GM12878 (cell line): ENCODE data around the gene C17orf107. TPM values are rescaled to one million over a fixed set of nuclear protein-coding genes. Genes with fewer than 3 reads are reported as not detected.

Experiments used
- ATAC-seq: fragments of 200-7000 bp; cut with Tn5 transposase; 3 replicates; pipeline ENCODE4 v1.9.1; 2020; ENCODE audit warnings: mild to moderate bottlenecking, moderate library complexity
- BruUV-seq: library from RNA; stranded (reverse); fragments of 400-500 nt; replicated peaks from 2 replicates; lab custom pipeline; 2021; lab: Mats Ljungman, UMichigan
- CTCF ChIA-PET: fragments of 300-600 bp; sonication (Branson Sonifier 250); formaldehyde crosslinking; extraction: SDS; loops from one replicate; lab custom pipeline; 2021; ENCODE audit warnings: inconsistent platforms; lab: Yijun Ruan, JAX
- POLR2A ChIA-PET: fragments of 350-600 bp; formaldehyde crosslinking; extraction: SDS; loops from one replicate; lab custom pipeline; 2021; ENCODE audit warnings: inconsistent platforms; lab: Charles Lee
- RAD21 ChIA-PET: fragments of 300-600 bp; sonication (Branson Sonifier 250); formaldehyde crosslinking; loops from one replicate; lab custom pipeline; 2023; ENCODE audit warnings: antibody characterized with exemption; ENCODE audit not compliant: unreplicated experiment; lab: Charles Lee
- SMC1A ChIA-PET: fragments of 300-600 bp; sonication (Branson Sonifier 250); formaldehyde crosslinking; loops from one replicate; lab custom pipeline; 2023; ENCODE audit not compliant: unreplicated experiment, uncharacterized antibody; lab: Charles Lee
- DNase-seq: peaks from one replicate; pipeline ENCODE4 v3.0.0-alpha.2; 2011; ENCODE audit warnings: low read depth, low spot score
- FAIRE-seq: peaks from 3 replicates; lab custom pipeline; 2011; peaks lifted over from hg19 to GRCh38; lab: Jason Lieb, UNC
- H2AFZ ChIP-seq: 2 replicates; pipeline ENCODE4 v1.6.0; 2011; ENCODE audit warnings: low read depth, low read length, control low read depth; ENCODE audit not compliant: control insufficient read depth
- H3K27ac ChIP-seq: 2 replicates; pipeline ENCODE4 v1.5.1; 2011; ENCODE audit warnings: control low read depth; ENCODE audit not compliant: control insufficient read depth, insufficient read depth
- H3K27me3 ChIP-seq, 2 experiments: replicated peaks in 1 of 2; 2 replicates each; pipeline versions ENCODE4 v1.6.0 to v1.6.1; 2011; ENCODE audit warnings: low read length in 1 of 2; ENCODE audit not compliant: control insufficient read depth in 2 of 2, insufficient read depth in 2 of 2
- H3K36me3 ChIP-seq, 2 experiments: 2 replicates each; pipeline ENCODE4 v1.5.1; 2011; ENCODE audit warnings: low read length in 1 of 2; ENCODE audit not compliant: control insufficient read depth in 2 of 2, insufficient read depth in 2 of 2
- H3K4me1 ChIP-seq: 2 replicates; pipeline ENCODE4 v1.6.1; 2011; ENCODE audit warnings: mild to moderate bottlenecking, low read length, moderate library complexity, mixed read lengths; ENCODE audit not compliant: control insufficient read depth, insufficient read depth
- H3K4me2 ChIP-seq: 2 replicates; pipeline ENCODE4 v1.6.0; 2011; ENCODE audit warnings: control low read depth; ENCODE audit not compliant: control insufficient read depth, insufficient read depth
- H3K4me3 ChIP-seq: fragments of 200-600 bp; sonication (generic); 2 replicates; pipeline ENCODE4 v1.5.1; 2016
- H3K79me2 ChIP-seq: 2 replicates; pipeline ENCODE4 v1.6.0; 2011; ENCODE audit warnings: low read length; ENCODE audit not compliant: control insufficient read depth, insufficient read depth
- H3K9ac ChIP-seq: 2 replicates; pipeline ENCODE4 v1.8.0; 2011; ENCODE audit warnings: low read length, control low read depth, mixed read lengths; ENCODE audit not compliant: control insufficient read depth, insufficient read depth
- H3K9me3 ChIP-seq: replicated peaks from 3 replicates; pipeline ENCODE4 v1.5.1; 2011; ENCODE audit warnings: mild to moderate bottlenecking, low read length; ENCODE audit not compliant: control insufficient read depth, insufficient read depth
- H4K20me1 ChIP-seq: 2 replicates; pipeline ENCODE4 v1.6.0; 2011; ENCODE audit not compliant: control insufficient read depth, insufficient read depth
- CREB1 ChIP-seq: IDR thresholded peaks from 2 replicates; pipeline ENCODE4 v1.6.1; 2012; ENCODE audit warnings: low read depth, mild to moderate bottlenecking, inconsistent platforms
- EGR1 ChIP-seq, 2 experiments: IDR thresholded peaks; 1 replicate in 1 of 2; 2 replicates in 1 of 2; pipeline ENCODE4 v1.6.1; 2011 to 2012; ENCODE audit warnings: low read depth in 2 of 2, low read length in 2 of 2, borderline replicate concordance in 1 of 2, mild to moderate bottlenecking in 1 of 2, moderate library complexity in 1 of 2
- FOS ChIP-seq: IDR thresholded peaks from 3 replicates; pipeline ENCODE4 v1.6.1; 2011; ENCODE audit warnings: borderline replicate concordance; ENCODE audit not compliant: insufficient read length; ENCODE audit errors: extremely low read depth
- GATAD2B ChIP-seq: fragments of 450-650 bp; conservative IDR thresholded peaks from 2 replicates; pipeline ENCODE4 v1.6.1; 2017; ENCODE audit warnings: low read depth, mild to moderate bottlenecking, moderate library complexity
- MTA2 ChIP-seq: fragments of 450-650 bp; IDR thresholded peaks from 2 replicates; pipeline ENCODE4 v1.6.1; 2016; ENCODE audit warnings: low read depth, mild to moderate bottlenecking, moderate library complexity
- MXI1 ChIP-seq: fragments of 150-350 bp; IDR thresholded peaks from 2 replicates; pipeline ENCODE4 v1.6.1; 2011; ENCODE audit warnings: low read depth, mild to moderate bottlenecking, inconsistent platforms, low read length, improper control_type of control experiment
- NBN ChIP-seq: fragments of 450-650 bp; IDR thresholded peaks from 2 replicates; pipeline ENCODE4 v1.6.1; 2016
- PAX8 ChIP-seq: fragments of 450-650 bp; IDR thresholded peaks from 2 replicates; pipeline ENCODE4 v1.6.1; 2017; ENCODE audit warnings: mild to moderate bottlenecking, moderate library complexity
- RELB ChIP-seq: fragments of 450-650 bp; IDR thresholded peaks from 2 replicates; pipeline ENCODE4 v1.6.1; 2017; ENCODE audit warnings: low read depth, mild to moderate bottlenecking, moderate library complexity
- SMAD1 ChIP-seq: fragments of 450-650 bp; IDR thresholded peaks from 2 replicates; pipeline ENCODE4 v1.6.1; 2018; ENCODE audit warnings: mild to moderate bottlenecking, low read depth; ENCODE audit not compliant: partially characterized antibody
- SPI1 ChIP-seq: IDR thresholded peaks from 2 replicates; pipeline ENCODE4 v1.6.1; 2011; ENCODE audit warnings: low read depth, mild to moderate bottlenecking, low read length, moderate library complexity, borderline replicate concordance; ENCODE audit not compliant: insufficient read depth
- SREBF1 ChIP-seq: IDR thresholded peaks from 2 replicates; pipeline ENCODE4 v1.6.1; 2012; ENCODE audit warnings: mild to moderate bottlenecking, low read length
- SREBF2 ChIP-seq: IDR thresholded peaks from 2 replicates; pipeline ENCODE4 v1.6.1; 2012; ENCODE audit warnings: mild to moderate bottlenecking, low read length
- STAT1 ChIP-seq: fragments of 450-650 bp; conservative IDR thresholded peaks from 2 replicates; pipeline ENCODE4 v1.6.1; 2014; ENCODE audit warnings: antibody characterized with exemption, mild to moderate bottlenecking
- TARDBP ChIP-seq: IDR thresholded peaks from 2 replicates; pipeline ENCODE4 v1.6.1; 2016; ENCODE audit warnings: borderline replicate concordance
- TCF3 ChIP-seq: IDR thresholded peaks from 2 replicates; pipeline ENCODE4 v1.6.1; 2012; ENCODE audit warnings: low read depth, mild to moderate bottlenecking, low read length, borderline replicate concordance; ENCODE audit not compliant: insufficient read depth
- YBX1 ChIP-seq: fragments of 450-650 bp; IDR thresholded peaks from 2 replicates; pipeline ENCODE4 v1.6.1; 2016; ENCODE audit warnings: antibody characterized with exemption
- ZNF207 ChIP-seq: fragments of 450-650 bp; IDR thresholded peaks from 2 replicates; pipeline ENCODE4 v1.6.1; 2014; ENCODE audit warnings: antibody characterized with exemption, mild to moderate bottlenecking, borderline replicate concordance
- WGBS: methylation state at CpG from one replicate; pipeline ENCODE4 v1.1.6; 2016; ENCODE audit warnings: low lambda C conversion rate; ENCODE audit not compliant: insufficient replicate concordance, insufficient coverage; ENCODE audit errors: missing lambda C conversion rate; 5-methylcytosine and 5-hydroxymethylcytosine counted together
- in situ Hi-C: fragments of 300-500 bp; cut with MboI; formaldehyde crosslinking; loops from 9 replicates; pipeline ENCODE4 v1.14.3; 2018; ENCODE audit warnings: mixed read lengths
- intact Hi-C: fragments of 100-400 bp; cut with micrococcal nuclease; formaldehyde crosslinking; loops from one replicate; pipeline ENCODE4 v1.14.2; 2022; ENCODE audit not compliant: unreplicated experiment
- polyA plus RNA-seq, 11 experiments: library from polyadenylated mRNA; depleted of rRNA in 4 of 11; unstranded in 6 of 11; stranded (reverse) in 5 of 11; fragments of >200 nt; fragmentation: Nextera tagmentation in 4 of 11; fragmentation: Illumina TruSeq in 1 of 11; extraction: Ambion mirVana in 4 of 11; extraction: Trizol in 1 of 11; gene quantifications; 1 replicate in 1 of 11; 2 replicates in 10 of 11; pipeline versions ENCODE4 v1.2.1 to v1.2.3, GENCODE V29; 2011 to 2016; ENCODE audit warnings: inconsistent platforms in 2 of 11, missing spikeins in 2 of 11, low read depth in 1 of 11
- total RNA-seq, 4 experiments: library from RNA; depleted of rRNA in 3 of 4; stranded (reverse); fragments of >200 nt in 3 of 4; fragmentation: Illumina TruSeq in 1 of 4; extraction: Trizol in 1 of 4; gene quantifications; 2 replicates each; pipeline versions ENCODE4 v1.2.1 to v1.2.3, GENCODE V29; 2013 to 2021
- TF ChIP-seq, protein P1 (sequence below): fragments of 450-650 bp; formaldehyde crosslinking; IDR thresholded peaks from 2 replicates; pipeline ENCODE4 v1.4.0; 2020; ENCODE audit warnings: mild to moderate bottlenecking, moderate library complexity

C17orf107 gene
- total and polyA plus RNA-seq, 10 of the 15 experiments (the other 5 are each of a cell fraction or from before 2014, with no cell fraction given), result 0.05 to 0.46 (median 0.11) TPM; not detected in 3

DNA sequence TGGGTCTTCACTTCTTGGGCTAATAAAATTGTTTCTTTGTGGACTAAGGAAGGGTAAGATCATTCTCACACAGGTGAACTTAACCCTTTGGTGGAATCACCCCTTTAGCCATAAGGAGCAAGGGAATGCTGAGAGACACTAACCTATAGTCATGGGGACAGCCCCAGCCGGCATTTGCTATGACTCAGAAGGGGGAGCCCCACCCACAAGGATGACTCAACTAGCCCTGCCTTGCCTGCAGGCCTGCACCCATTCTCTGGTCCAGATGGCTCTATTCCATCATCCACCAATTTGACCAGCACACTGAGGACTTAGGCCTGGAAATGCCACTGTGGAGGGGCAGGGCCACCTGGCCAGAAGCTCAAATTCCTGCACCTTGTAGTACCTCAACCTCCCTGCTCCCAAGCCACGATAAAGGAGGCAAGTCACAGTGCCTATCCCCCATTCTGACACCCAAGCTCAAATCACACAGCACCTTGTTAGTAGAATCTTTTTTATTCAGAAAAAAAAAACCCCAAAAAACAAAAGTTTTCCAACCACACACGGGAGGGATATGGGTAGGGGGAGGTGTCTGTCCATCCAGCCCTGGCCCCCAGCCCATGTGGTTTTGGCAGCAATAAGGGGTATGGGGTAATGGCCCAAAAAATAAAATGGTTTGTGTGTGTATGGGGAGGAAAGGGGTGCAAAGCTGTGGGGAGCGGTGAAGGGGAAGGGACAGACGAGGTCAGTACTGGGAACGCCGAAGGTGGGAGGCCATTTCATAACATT lies 46.0 kb downstream of the C17orf107 start:
- ATAC-seq (peak; percentile 58), DNase-seq (peak; percentile 65), FAIRE-seq (peak; percentile 84)
- Histone ChIP-seq H3K27me3 (no peaks in the 10 kb centered on the region), H2AFZ (no peak overlapping the region), H3K4me2 (peak overlapping the region; percentile 55), H3K36me3 (peaks cover 20 to 22% of the 10 kb centered on the region in 2 experiments), H4K20me1 (peaks cover 5% of the 10 kb centered on the region), H3K9ac (peak overlapping the region; percentile 100), H3K27ac (peak overlapping the region; percentile 100), H3K9me3 (no peaks in the 10 kb centered on the region), H3K4me1 (peaks cover 37% of the 10 kb centered on the region), H3K4me3 (peak overlapping the region; percentile 96), H3K79me2 (peaks cover 82% of the 10 kb centered on the region)
- 0% methylated on average over 7 of the region's 7 CpGs for WGBS
- intact Hi-C loops, result no loop called here
- BruUV-seq, result no TSS peak
- RAD21 ChIA-PET, result interaction anchor here (9.8 kb wide), 1 partner anchor 20 kb away, joined by 73 read pairs; the partner anchor contains the start of gene SPAG7
- CTCF ChIA-PET, result interaction anchor here (1.2 to 2.4 kb wide), 2 partner anchors 36 to 116 kb away, joined by 3 to 12 read pairs; no protein-coding TSS in a partner anchor
- POLR2A ChIA-PET, result interaction anchor here (0.6 to 17.5 kb wide), 3 partner anchors 20 to 72 kb away, joined by 5 to 272 read pairs (median 5); partner anchors contain the start of genes INCA1, KIF1C and SPAG7
- SMC1A ChIA-PET, result interaction anchor here (0.6 to 7.1 kb wide), 5 partner anchors 12 to 41 kb away, joined by 3 to 50 read pairs (median 4); partner anchors contain the start of gene SPAG7
- in situ Hi-C loops, result no loop called here
- no peak; the same call in 1 of the 2 replicates for TF ChIP-seq NBN
- TF ChIP-seq RELB, result peak; percentile 81; the same call in 1 of the 2 replicates
- peak in 1 of 2 experiments; percentile 21; a peak in 1 of 3 replicates for TF ChIP-seq EGR1 (IDR thresholded peaks at IDR 0.05; ENCODE audit: borderline replicate concordance in 1 of 2, low read depth in 2 of 2, low read length in 2 of 2)
- TF ChIP-seq SMAD1, result no peak
- no peak for TF ChIP-seq CREB1
- TF ChIP-seq TCF3, result peak; percentile 76
- no peak; the same call in 1 of the 2 replicates for TF ChIP-seq MXI1
- no peak for TF ChIP-seq SPI1
- TF ChIP-seq, protein P1, sequence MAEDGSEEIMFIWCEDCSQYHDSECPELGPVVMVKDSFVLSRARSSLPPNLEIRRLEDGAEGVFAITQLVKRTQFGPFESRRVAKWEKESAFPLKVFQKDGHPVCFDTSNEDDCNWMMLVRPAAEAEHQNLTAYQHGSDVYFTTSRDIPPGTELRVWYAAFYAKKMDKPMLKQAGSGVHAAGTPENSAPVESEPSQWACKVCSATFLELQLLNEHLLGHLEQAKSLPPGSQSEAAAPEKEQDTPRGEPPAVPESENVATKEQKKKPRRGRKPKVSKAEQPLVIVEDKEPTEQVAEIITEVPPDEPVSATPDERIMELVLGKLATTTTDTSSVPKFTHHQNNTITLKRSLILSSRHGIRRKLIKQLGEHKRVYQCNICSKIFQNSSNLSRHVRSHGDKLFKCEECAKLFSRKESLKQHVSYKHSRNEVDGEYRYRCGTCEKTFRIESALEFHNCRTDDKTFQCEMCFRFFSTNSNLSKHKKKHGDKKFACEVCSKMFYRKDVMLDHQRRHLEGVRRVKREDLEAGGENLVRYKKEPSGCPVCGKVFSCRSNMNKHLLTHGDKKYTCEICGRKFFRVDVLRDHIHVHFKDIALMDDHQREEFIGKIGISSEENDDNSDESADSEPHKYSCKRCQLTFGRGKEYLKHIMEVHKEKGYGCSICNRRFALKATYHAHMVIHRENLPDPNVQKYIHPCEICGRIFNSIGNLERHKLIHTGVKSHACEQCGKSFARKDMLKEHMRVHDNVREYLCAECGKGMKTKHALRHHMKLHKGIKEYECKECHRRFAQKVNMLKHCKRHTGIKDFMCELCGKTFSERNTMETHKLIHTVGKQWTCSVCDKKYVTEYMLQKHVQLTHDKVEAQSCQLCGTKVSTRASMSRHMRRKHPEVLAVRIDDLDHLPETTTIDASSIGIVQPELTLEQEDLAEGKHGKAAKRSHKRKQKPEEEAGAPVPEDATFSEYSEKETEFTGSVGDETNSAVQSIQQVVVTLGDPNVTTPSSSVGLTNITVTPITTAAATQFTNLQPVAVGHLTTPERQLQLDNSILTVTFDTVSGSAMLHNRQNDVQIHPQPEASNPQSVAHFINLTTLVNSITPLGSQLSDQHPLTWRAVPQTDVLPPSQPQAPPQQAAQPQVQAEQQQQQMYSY (CRISPR knock-in tag), result no peak
- peak; percentile 58 for TF ChIP-seq GATAD2B
- no peak for TF ChIP-seq SREBF1
- TF ChIP-seq FOS, result no peak
- TF ChIP-seq MTA2, result no peak; the same call in 1 of the 2 replicates
- TF ChIP-seq SREBF2, result no peak
- no peak for TF ChIP-seq YBX1
- no peak for TF ChIP-seq STAT1
- TF ChIP-seq ZNF207, result no peak
- no peak for TF ChIP-seq PAX8
- 0 out of 2 replicates have a peak, but pooled peaks have one; percentile 8 for TF ChIP-seq TARDBP
